Measurements from ENCODE around the gene SOS1.
"Not testable (repeated sequence)": the region's sequence is repeated elsewhere in the genome, so short reads cannot be mapped to it uniquely, and the experiment has no call there.

SOS1 gene

DNA sequence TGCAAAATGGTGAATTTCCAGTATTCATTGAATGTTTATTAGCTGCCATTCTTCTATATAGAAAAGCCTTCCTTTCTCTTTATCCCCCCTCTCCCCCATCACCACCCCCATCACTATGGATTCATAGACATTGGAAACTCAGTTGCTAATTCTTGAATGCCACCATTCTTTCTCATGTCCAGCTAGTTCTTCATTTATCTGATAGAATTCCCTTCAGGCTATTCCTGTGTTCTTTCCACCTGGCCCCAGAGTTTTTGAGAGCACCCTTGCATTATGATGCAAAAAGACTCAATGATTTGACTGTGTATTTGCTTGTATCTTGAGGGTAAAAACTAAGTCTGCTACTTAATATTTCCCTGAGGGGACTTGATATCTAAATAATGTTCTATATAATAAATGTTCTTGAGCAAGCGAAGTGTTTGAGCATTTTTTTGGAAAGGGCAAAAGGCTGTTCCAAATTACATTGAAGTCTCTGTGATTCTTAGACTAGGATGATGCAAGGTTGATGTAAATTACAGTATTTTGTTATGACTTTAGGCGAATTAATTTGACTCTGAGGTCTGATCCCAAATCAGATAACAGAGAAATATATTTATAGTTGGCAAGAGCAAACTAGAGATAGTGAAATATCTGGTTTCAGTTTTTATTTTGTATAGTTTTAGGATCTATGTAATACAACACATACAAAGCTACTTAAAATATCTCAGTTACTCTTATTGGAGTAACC, 18.8 kb upstream of the SOS1 start:
- FAIRE-seq, result no peak

GRCh38 chr2:39138837-39139211, 18.0 kb upstream of the SOS1 start:
- DNase-seq (ENCODE audit: low spot score) (no peak), FAIRE-seq (peak; percentile 13)

More for the DNA sequence above, 18.8 kb upstream of the SOS1 start:
- no peak for DNase-seq (ENCODE audit: low spot score)

DNA sequence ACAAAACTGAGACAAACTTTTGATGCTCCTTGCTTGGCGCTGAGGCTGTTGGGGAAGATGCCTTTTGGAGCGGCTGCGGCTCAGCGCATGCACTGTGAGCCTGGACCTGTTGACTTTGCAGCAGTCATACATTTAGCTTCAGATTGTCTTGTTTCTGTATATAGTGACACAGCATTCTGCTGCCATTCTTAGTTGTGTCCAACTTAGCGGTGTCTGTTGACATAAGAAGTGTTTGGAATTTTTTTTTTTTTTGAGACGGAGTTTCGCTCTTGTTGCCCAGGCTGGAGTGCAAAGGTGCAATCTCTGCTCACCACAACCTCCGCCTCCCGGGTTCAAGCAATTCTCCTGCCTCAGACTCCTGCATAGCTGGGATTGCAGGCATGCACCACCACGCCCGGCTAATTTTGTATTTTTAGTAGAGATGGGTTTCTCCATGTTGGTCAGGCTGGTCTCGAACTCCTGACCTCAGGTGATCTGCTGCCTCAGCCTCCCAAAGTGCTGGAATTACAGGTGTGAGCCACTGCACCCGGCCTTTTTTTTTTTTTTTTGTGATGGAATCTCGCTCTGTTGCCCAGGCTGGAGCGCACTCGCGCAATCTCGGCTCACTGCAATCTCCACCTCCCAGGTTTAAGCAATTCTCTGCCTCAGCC, 17.5 kb upstream of the SOS1 start:
- not testable (repeated sequence) for FAIRE-seq; DNase-seq (ENCODE audit: low spot score)

DNA sequence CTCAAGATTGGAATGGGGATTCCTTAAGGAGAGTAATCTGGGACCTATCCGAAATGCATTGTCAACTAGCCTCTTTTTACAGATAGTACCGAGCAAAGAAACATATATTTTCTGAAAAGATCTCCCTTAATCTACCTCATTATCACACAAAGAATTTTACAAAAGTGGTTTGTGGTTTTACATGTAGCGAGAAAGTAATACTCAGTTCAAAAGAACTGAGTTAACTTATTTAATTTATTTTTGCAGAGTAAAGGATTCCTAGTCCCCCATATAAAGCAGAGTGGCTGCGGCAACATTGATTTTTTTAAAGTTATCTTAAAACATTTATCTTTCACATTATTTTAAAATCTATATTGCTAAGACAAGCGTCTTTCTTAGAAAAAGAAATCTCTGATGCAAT, 15.9 kb upstream of the SOS1 start:
- no peak for FAIRE-seq
- DNase-seq (ENCODE audit: low spot score), result no peak

DNA sequence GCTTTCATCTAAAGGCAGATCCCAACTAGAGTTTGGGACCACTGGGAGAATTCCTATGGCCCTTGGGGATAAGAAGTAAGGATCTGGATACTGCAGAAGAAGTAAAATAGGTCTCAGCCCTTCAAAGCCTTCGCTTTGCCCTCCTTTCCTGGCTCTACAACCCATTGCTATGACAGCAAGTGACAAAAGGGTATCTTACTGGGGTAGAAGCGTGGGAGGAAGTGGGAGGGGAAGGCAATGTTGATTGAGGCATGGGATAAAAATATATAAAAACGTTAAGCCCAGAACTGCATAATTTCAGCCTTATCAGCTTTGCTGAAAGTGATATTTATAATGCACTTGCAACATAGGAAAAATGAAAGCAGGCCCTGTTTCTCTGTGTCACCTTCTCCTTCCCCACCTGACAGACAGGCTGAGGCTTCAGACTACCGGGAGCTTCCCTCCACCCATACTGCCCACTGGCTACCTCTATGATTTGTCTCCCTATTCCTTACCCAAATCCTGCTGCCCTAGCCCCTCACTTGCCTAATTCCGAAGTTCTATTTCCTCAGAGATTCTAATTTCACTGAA, 14.9 kb upstream of the SOS1 start:
- no peak for FAIRE-seq
- DNase-seq (ENCODE audit: low spot score), result no peak

DNA sequence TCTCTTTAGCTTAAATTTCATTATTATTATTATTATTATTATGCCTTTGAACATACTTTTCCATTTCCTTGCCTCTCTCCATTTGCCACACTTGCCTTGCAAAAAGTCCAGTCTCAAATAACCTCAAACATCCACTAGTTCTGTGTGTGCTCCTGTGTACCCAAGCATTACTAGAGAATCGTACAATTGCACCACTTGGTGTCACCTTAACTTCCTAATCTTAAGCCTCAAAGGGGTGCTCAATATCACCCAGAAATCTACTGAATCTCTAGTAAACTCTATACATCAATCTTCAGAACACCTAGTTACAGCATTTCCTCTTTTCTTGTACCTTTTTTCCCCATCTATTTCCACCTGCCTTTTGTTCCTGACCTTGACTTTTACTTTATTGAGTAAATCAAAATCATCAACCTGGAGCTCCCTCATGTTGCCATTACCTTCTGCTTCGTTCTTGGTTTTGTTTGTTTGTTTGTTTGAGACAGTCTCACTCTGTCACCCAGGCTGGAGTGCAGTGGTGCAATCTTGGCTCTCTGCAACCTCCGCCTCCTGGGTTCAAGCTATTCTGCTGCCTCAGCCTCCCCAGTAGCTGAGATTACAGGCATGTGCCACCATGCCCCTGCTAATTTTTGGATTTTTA, 12.5 kb upstream of the SOS1 start:
- no peak for DNase-seq (ENCODE audit: low spot score)
- FAIRE-seq, result no peak

GRCh38 chr2:39128919-39129391, 8.1 kb upstream of the SOS1 start:
- FAIRE-seq (no peak), DNase-seq (ENCODE audit: low spot score) (no peak)

- no peak for FAIRE-seq
- no peak for DNase-seq (ENCODE audit: low spot score)
These were observed 7.1 kb upstream of the SOS1 start for GRCh38 chr2:39127973-39128372.

GRCh38 chr2:39124746-39125057, 3.9 kb upstream of the SOS1 start:
- FAIRE-seq (no peak), DNase-seq (ENCODE audit: low spot score) (peak; percentile 22)

- DNase-seq (ENCODE audit: low spot score) (peak; percentile 98), FAIRE-seq (peak; percentile 94)
These were observed 3.3 kb upstream of the SOS1 start for GRCh38 chr2:39124000-39124745.

GRCh38 chr2:39123436-39123999, 2.7 kb upstream of the SOS1 start:
- FAIRE-seq, result no peak
- no peak for DNase-seq (ENCODE audit: low spot score)

DNA sequence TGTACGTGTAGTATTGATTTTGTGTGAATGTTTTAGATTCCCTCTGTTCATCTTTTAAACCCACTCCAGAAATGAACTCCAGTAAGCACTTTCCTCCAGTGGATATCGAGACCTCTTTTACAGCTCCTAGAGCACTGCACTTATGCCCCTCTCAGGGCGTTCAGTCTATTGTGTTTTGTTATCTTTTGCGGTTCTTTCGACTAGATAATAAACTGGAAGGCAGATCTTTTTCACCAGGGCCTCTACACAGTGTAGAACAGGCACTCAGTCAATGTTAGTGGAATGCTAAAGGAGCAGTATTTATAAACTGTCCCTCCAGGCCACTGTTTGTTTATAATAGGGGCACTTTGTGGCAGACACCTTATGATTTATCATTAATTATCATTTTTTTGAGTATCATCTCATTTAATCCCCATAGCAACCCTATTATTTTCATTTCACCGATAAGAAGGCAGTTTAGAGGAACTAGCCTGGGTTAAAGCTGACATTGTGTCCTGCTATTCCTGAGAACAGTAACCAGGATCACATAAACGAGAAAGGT, 742 bp upstream of the SOS1 start:
- DNase-seq (ENCODE audit: low spot score) (no peak), FAIRE-seq (no peak)

DNA sequence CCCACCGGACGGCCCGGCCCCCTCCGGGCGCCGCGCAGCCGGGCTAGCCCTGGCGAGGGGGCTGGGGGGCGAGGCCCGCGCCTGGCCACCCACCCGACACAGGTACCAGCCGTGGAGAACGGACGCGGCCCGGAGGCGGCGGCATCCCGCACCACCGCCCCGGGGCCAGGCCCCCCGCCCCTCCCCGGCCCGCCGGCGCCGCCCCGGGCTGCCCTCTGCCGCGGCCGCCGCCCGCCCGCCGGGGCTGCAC, 405 bp downstream of the SOS1 start:
- no peak for DNase-seq (ENCODE audit: low spot score)
- FAIRE-seq, result no peak

DNA sequence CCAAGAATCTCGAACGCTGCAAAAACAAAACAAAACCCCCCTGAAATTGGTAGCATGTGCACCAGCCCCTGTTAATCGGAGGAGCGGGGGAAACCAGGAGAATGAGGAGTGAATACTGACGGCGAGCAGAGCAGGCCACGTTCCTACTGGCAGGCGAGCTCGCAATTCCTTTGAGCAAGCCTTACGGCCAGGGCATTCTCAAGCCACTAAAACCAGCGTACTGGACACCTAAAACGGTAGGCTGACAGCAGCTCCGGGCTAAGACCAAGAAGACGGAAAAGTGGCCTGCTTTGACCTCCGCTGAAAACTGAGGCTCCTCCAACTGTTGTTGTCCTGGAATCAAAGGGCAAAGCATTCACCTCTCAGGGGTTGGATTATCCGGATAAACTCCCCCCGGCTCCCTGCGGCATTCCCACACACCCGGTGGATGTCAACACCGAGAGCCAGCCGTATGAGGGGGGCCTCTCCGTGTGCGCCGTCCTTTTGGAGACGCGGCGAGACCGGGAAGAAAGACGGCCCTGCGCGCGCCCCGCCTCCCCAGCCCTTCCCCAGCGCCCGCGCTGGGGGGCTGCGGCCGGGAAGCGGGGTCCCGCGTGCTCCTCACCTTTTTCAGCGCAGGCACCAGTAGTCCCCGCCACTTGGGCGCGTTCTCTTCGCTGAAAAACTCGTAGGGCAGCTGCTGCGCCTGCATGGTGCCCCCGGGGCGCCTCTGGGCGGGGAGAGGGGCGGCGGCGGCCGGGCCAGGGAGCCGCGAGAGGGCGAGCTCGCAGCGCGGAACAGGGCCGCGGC, 925 bp downstream of the SOS1 start:
- FAIRE-seq (no peak), DNase-seq (ENCODE audit: low spot score) (peak; percentile 81)

- DNase-seq (ENCODE audit: low spot score) (no peak), FAIRE-seq (no peak)
These were observed 1.9 kb downstream of the SOS1 start for GRCh38 chr2:39118786-39119499.

DNA sequence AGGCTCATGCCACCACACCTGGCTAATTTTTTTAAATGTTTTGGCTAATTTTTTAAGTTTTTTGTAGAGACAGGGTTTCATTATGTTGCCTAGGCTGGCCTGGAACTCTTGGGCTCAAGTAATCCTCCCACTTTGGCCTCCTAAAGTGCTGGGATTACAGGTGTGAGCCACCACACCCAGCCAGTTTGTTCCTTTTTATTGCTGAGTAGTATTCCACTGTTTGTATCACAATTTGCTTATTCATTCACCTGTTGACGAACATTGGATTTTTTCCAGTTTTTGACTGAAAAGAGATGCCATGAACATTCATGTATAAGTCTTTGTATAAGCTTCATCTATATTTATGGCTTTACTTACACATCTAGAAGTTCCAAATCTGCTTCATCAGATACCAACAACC, 5.3 kb downstream of the SOS1 start:
- no peak for FAIRE-seq

DNA sequence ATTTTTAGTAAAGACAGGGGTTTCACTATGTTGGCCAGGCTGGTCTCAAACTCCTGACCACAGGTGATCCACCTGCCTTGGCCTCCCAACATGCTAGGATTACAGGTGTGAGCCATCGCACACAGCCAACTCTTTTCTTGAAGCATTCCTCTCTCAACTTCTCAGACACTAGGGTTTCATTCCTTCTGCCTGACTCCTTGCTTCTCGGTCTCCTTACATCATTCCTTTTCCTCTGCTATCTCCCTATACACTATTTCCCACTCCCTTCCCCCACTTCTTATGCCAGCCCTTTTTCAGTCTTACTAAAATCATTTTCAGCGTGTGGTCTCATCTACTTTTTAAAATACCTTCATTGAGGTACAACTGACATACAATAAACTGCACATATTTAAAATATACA, 6.1 kb downstream of the SOS1 start:
- FAIRE-seq (no peak), DNase-seq (ENCODE audit: low spot score) (no peak)

More for the DNA sequence above, 5.3 kb downstream of the SOS1 start:
- DNase-seq (ENCODE audit: low spot score), result no peak

GRCh38 chr2:39109537-39109936, 11.3 kb downstream of the SOS1 start:
- no peak for FAIRE-seq
- no peak for DNase-seq (ENCODE audit: low spot score)

GRCh38 chr2:39108377-39108776, 12.5 kb downstream of the SOS1 start:
- FAIRE-seq, result no peak
- no peak for DNase-seq (ENCODE audit: low spot score)

GRCh38 chr2:39107724-39108273, 13.1 kb downstream of the SOS1 start:
- DNase-seq (ENCODE audit: low spot score) (no peak), FAIRE-seq (no peak)

Data from urothelium cell line (cell line).